T-cell (primary cell): Measurements from ENCODE around the gene AFF4. TPM values are rescaled to one million over a fixed set of nuclear protein-coding genes. Genes with fewer than 3 reads are reported as not detected.
"Not testable (repeated sequence)": the region's sequence is repeated elsewhere in the genome, so short reads cannot be mapped to it uniquely, and the experiment has no call there.

Experiments used
- ATAC-seq, 4 experiments: fragments of 200-7000 bp in 3 of 4; fragments of 150-1000 bp in 1 of 4; cut with Tn5 transposase; replicated peaks in 1 of 4; 1 replicate in 3 of 4; 2 replicates in 1 of 4; pipeline ENCODE4 v1.10.0; 2021; ENCODE audit warnings: moderate library complexity in 3 of 4, mild to moderate bottlenecking in 2 of 4, moderate number of reproducible peaks in 1 of 4
- CTCF ChIA-PET, 2 donors: fragments of 300-600 bp; sonication (Branson Sonifier 250); formaldehyde crosslinking; loops; one replicate each; lab custom pipeline; 2022; ENCODE audit warnings: antibody characterized with exemption in 2 of 2; lab: Charles Lee
- POLR2A ChIA-PET, 2 donors: fragments of 300-600 bp; sonication (Branson Sonifier 250); formaldehyde crosslinking; loops; one replicate each; lab custom pipeline; 2022; ENCODE audit warnings: antibody characterized with exemption in 2 of 2; lab: Charles Lee
- DNase-seq, 35 experiments: peaks; one replicate each; pipeline versions ENCODE4 v3.0.0 to v3.0.0-alpha.2; 2013 to 2023
- H3K27ac ChIP-seq: one replicate; pipeline ENCODE4 v1.5.1; 2013; ENCODE audit warnings: low read length
- H3K27me3 ChIP-seq, 2 experiments: replicated peaks in 1 of 2; 1 replicate in 1 of 2; 2 replicates in 1 of 2; pipeline versions ENCODE4 v1.6.1 to v1.7.0; 2013; ENCODE audit warnings: low read length in 1 of 2, mixed read lengths in 1 of 2; ENCODE audit not compliant: control insufficient read depth in 2 of 2, insufficient read depth in 2 of 2; ENCODE audit errors: extremely low read depth in 1 of 2
- H3K36me3 ChIP-seq, 2 donors: 1 replicate in 1 of 2; 2 replicates in 1 of 2; pipeline versions ENCODE4 v1.6.1 to v1.7.0; 2013; ENCODE audit warnings: low read length in 1 of 2; ENCODE audit not compliant: control insufficient read depth in 2 of 2, insufficient read depth in 1 of 2; ENCODE audit errors: extremely low read depth in 1 of 2
- H3K4me1 ChIP-seq, 2 experiments: 1 replicate in 1 of 2; 2 replicates in 1 of 2; pipeline versions ENCODE4 v1.6.1 to v1.7.0; 2013; ENCODE audit warnings: low read length in 2 of 2, mixed read lengths in 1 of 2; ENCODE audit not compliant: insufficient read depth in 2 of 2, control insufficient read depth in 1 of 2; ENCODE audit errors: extremely low read depth in 1 of 2
- H3K4me3 ChIP-seq, 2 donors: 1 replicate in 1 of 2; 2 replicates in 1 of 2; pipeline versions ENCODE4 v1.5.1 to v1.7.0; 2013; ENCODE audit warnings: mild to moderate bottlenecking in 2 of 2, low read length in 1 of 2, moderate library complexity in 1 of 2; ENCODE audit not compliant: control insufficient read depth in 1 of 2; ENCODE audit errors: extremely low read depth in 1 of 2
- H3K9me3 ChIP-seq: 2 replicates; pipeline ENCODE4 v1.7.0; 2013
- H3K27ac Mint-ChIP-seq, 2 donors: one replicate each; pipeline ENCODE4 v1.8.0; 2020 to 2021; ENCODE audit warnings: mild to moderate bottlenecking in 2 of 2, mixed read lengths in 2 of 2
- H3K27me3 Mint-ChIP-seq, 2 donors: one replicate each; pipeline ENCODE4 v1.8.0; 2021 to 2022; ENCODE audit warnings: mixed read lengths in 2 of 2
- H3K36me3 Mint-ChIP-seq: one replicate; pipeline ENCODE4 v1.8.0; 2021; ENCODE audit warnings: mixed read lengths
- H3K4me1 Mint-ChIP-seq, 3 donors: one replicate each; pipeline ENCODE4 v1.8.0; 2020 to 2022; ENCODE audit warnings: mixed read lengths in 3 of 3, mild to moderate bottlenecking in 1 of 3
- H3K4me3 Mint-ChIP-seq, 3 donors: one replicate each; pipeline ENCODE4 v1.8.0; 2020 to 2022; ENCODE audit warnings: mild to moderate bottlenecking in 3 of 3, mixed read lengths in 3 of 3, moderate library complexity in 3 of 3
- H3K9me3 Mint-ChIP-seq, 3 donors: one replicate each; pipeline ENCODE4 v1.8.0; 2020 to 2022; ENCODE audit warnings: mixed read lengths in 3 of 3
- WGBS: methylation state at CpG from one replicate; pipeline ENCODE4 v1.1.5; 2013; ENCODE audit warnings: missing lambda C conversion rate; ENCODE audit not compliant: insufficient coverage; 5-methylcytosine and 5-hydroxymethylcytosine counted together
- total RNA-seq, 35 experiments: library from RNA in 6 of 35; stranded (reverse) in 6 of 35; fragments of 120-200 nt in 1 of 35; gene quantifications; one replicate each; pipeline versions ENCODE4 v1.2.1 to v1.2.4 and lab custom pipeline; 2013 to 2026

The AFF4 gene, protein sequence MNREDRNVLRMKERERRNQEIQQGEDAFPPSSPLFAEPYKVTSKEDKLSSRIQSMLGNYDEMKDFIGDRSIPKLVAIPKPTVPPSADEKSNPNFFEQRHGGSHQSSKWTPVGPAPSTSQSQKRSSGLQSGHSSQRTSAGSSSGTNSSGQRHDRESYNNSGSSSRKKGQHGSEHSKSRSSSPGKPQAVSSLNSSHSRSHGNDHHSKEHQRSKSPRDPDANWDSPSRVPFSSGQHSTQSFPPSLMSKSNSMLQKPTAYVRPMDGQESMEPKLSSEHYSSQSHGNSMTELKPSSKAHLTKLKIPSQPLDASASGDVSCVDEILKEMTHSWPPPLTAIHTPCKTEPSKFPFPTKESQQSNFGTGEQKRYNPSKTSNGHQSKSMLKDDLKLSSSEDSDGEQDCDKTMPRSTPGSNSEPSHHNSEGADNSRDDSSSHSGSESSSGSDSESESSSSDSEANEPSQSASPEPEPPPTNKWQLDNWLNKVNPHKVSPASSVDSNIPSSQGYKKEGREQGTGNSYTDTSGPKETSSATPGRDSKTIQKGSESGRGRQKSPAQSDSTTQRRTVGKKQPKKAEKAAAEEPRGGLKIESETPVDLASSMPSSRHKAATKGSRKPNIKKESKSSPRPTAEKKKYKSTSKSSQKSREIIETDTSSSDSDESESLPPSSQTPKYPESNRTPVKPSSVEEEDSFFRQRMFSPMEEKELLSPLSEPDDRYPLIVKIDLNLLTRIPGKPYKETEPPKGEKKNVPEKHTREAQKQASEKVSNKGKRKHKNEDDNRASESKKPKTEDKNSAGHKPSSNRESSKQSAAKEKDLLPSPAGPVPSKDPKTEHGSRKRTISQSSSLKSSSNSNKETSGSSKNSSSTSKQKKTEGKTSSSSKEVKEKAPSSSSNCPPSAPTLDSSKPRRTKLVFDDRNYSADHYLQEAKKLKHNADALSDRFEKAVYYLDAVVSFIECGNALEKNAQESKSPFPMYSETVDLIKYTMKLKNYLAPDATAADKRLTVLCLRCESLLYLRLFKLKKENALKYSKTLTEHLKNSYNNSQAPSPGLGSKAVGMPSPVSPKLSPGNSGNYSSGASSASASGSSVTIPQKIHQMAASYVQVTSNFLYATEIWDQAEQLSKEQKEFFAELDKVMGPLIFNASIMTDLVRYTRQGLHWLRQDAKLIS
- total RNA-seq (10 to 100 TPM; 44.2 to 74.1 (median 53.0) TPM), total RNA-seq (lab: John Stamatoyannopoulos, UW) (87.4 to 280 (median 183) reads per million in 29 experiments)
- 42.0 TPM for total RNA-seq (2013)

- CTCF ChIA-PET, result interaction anchor here in 1 of 2 donors (0.6 to 0.7 kb wide), 4 partner anchors 9 to 1795 kb away, joined by 3 read pairs; partner anchors contain the start of gene DDX46
- under 1% methylated on average over 88 of the region's 98 CpGs for WGBS
- Mint-ChIP-seq H3K4me3 (peak within 1 kb of the TSS; percentile 91 to 96 (median 93)), H3K4me1 (peaks cover 40% of the 10 kb centered on the region in 3 donors), H3K9me3 (no peaks in the 10 kb centered on the region), H3K36me3 (peaks cover 4% of the 10 kb centered on the region), H3K27me3 (no peaks in the 10 kb centered on the region), H3K27ac (peak within 1 kb of the TSS; percentile 95 to 96)
- H3K27me3 ChIP-seq, result no peaks in the 10 kb centered on the region
- peak within 1 kb of the TSS; percentile 94 for H3K27ac ChIP-seq
- ATAC-seq (peak; percentile 77 to 83 (median 82)), DNase-seq (peak; percentile 63 to 89 (median 77))
- peaks cover 12 to 27% of the 10 kb centered on the region in 2 experiments for H3K4me1 ChIP-seq
- H3K4me3 ChIP-seq, result peak within 1 kb of the TSS; percentile 75 to 76
- POLR2A ChIA-PET, result interaction anchor here (0.5 to 2.2 kb wide), 5 partner anchors 37 to 1417 kb away, joined by 3 to 17 read pairs (median 4); partner anchors contain the start of gene HSPA4 (in 1 of the 2)
- H3K9me3 ChIP-seq, result no peaks in the 10 kb centered on the region
- no peaks in the 10 kb centered on the region for H3K36me3 ChIP-seq
These were observed at the start of gene AFF4 for GRCh38 chr5:132963171-132964104. Gene AFF4, minus strand, starts transcription at chr5:132963634. Its CDS starts 26,445 bp downstream, at chr5:132937189.

DNA sequence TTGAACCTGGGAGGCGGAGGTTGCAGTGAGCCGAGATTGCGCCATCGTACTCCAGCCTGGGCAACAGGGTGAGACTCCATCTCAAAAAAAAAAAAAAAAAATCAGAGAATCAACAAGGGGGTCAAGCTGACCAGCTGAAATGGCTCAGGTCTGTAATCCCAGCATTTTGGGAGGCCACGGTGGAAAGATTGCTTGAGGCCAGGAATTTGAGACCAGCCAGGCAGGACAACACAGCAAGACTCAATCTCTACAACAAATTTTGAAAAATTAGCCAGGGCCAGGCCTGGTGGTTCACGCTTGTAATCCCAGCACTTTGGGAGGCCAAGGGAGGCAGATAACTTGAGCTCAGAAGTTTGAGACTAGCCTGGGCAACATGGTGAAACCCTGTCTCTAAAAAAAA is 45.0 kb upstream of the AFF4 start:
- ATAC-seq, H3K9me3 Mint-ChIP-seq, H3K4me1 ChIP-seq, H3K4me1 Mint-ChIP-seq, H3K27ac Mint-ChIP-seq, H3K4me3 Mint-ChIP-seq, H3K27me3 ChIP-seq, H3K4me3 ChIP-seq, H3K27ac ChIP-seq, H3K27me3 Mint-ChIP-seq, H3K9me3 ChIP-seq, CTCF ChIA-PET, DNase-seq: not testable (repeated sequence)
- 75% methylated on average over 4 of the region's 6 CpGs for WGBS
- H3K36me3 Mint-ChIP-seq, result peaks cover 17% of the 10 kb centered on the region
- H3K36me3 ChIP-seq, result peaks cover 0 to 17% of the 10 kb centered on the region in 2 donors
- POLR2A ChIA-PET, result interaction anchor here (0.7 kb wide), 2 partner anchors 10 to 118 kb away, joined by 4 to 6 read pairs; no protein-coding TSS in a partner anchor

- H3K4me1 Mint-ChIP-seq, result peaks cover 0 to 3% (median 0%) of the 10 kb centered on the region in 3 donors
- WGBS, result no CpG with 5 or more reads among the region's 1 CpG
- no peaks in the 10 kb centered on the region for H3K9me3 ChIP-seq
- H3K36me3 Mint-ChIP-seq, result peaks cover 23% of the 10 kb centered on the region
- H3K27ac Mint-ChIP-seq, result no peak overlapping the region
- H3K27me3 Mint-ChIP-seq, result no peaks in the 10 kb centered on the region
- CTCF ChIA-PET, result no interaction called here
- POLR2A ChIA-PET, result no interaction called here
- no peaks in the 10 kb centered on the region for H3K4me1 ChIP-seq
- H3K4me3 ChIP-seq, result no peak overlapping the region
- peaks cover 0 to 26% of the 10 kb centered on the region in 2 donors for H3K36me3 ChIP-seq
- no peak overlapping the region for H3K4me3 Mint-ChIP-seq
- H3K27ac ChIP-seq, result no peak overlapping the region
- H3K27me3 ChIP-seq, result no peaks in the 10 kb centered on the region
- H3K9me3 Mint-ChIP-seq, result no peaks in the 10 kb centered on the region
- DNase-seq, result no peak
- ATAC-seq, result no peak
These were observed 43.2 kb upstream of the AFF4 start for GRCh38 chr5:133006653-133007052.

- Mint-ChIP-seq H3K36me3 (peaks cover 21% of the 10 kb centered on the region), H3K4me3 (no peak overlapping the region), H3K27me3 (no peaks in the 10 kb centered on the region), H3K4me1 (peaks cover 0 to 1% (median 0%) of the 10 kb centered on the region in 3 donors), H3K9me3 (no peaks in the 10 kb centered on the region), H3K27ac (no peak overlapping the region)
- Histone ChIP-seq H3K36me3 (peaks cover 0 to 26% of the 10 kb centered on the region in 2 donors), H3K27ac (no peak overlapping the region), H3K4me1 (no peaks in the 10 kb centered on the region), H3K27me3 (no peaks in the 10 kb centered on the region), H3K4me3 (no peak overlapping the region), H3K9me3 (no peaks in the 10 kb centered on the region)
- WGBS, result no CpG with 5 or more reads among the region's 2 CpGs
- ChIA-PET CTCF (interaction anchor here in 1 of 2 donors (1.2 kb wide), 1 partner anchor 12 kb away, joined by 5 read pairs; no protein-coding TSS in a partner anchor), POLR2A (interaction anchor here in 1 of 2 donors (0.5 kb wide), 1 partner anchor 1714 kb away, joined by 3 read pairs; no protein-coding TSS in a partner anchor)
- ATAC-seq (no peak), DNase-seq (no peak)
These were observed 35.8 kb upstream of the AFF4 start for GRCh38 chr5:132999246-132999645.

GRCh38 chr5:132998556-132998955 is 35.1 kb upstream of the AFF4 start:
- H3K4me3 Mint-ChIP-seq, result no peak overlapping the region
- CTCF ChIA-PET, result no interaction called here
- POLR2A ChIA-PET, result no interaction called here

More at GRCh38 chr5:132998556-132998955, 35.1 kb upstream of the AFF4 start:
- ATAC-seq (no peak), DNase-seq (no peak)
- Histone ChIP-seq H3K4me3 (no peak overlapping the region), H3K4me1 (no peaks in the 10 kb centered on the region), H3K36me3 (peaks cover 0 to 25% of the 10 kb centered on the region in 2 donors), H3K27me3 (no peaks in the 10 kb centered on the region), H3K27ac (no peak overlapping the region), H3K9me3 (no peaks in the 10 kb centered on the region)
- Mint-ChIP-seq H3K27ac (no peak overlapping the region), H3K4me1 (peaks cover 0 to 2% (median 0%) of the 10 kb centered on the region in 3 donors), H3K9me3 (no peaks in the 10 kb centered on the region), H3K27me3 (no peaks in the 10 kb centered on the region), H3K36me3 (peaks cover 21% of the 10 kb centered on the region)
- WGBS, result 100% methylated on average over 1 of the region's 2 CpGs
